HepG2 (cell line): ENCODE data around the gene ISG20. TPM values are rescaled to one million over a fixed set of nuclear protein-coding genes. Genes with fewer than 3 reads are reported as not detected.

Experiments
- ATAC-seq: fragments of 200-7000 bp; cut with Tn5 transposase; 3 replicates; pipeline ENCODE4 v1.9.1; 2020; ENCODE audit warnings: mild to moderate bottlenecking, moderate library complexity
- BruUV-seq: library from RNA; stranded (reverse); fragments of 400-500 nt; replicated peaks from 2 replicates; lab custom pipeline; 2021; lab: Mats Ljungman, UMichigan
- CTCF ChIA-PET: fragments of 300-600 bp; formaldehyde crosslinking; extraction: SDS; loops from one replicate; lab custom pipeline; 2021; ENCODE audit warnings: low total read pairs, inconsistent platforms, low intra/inter-chr PET ratio; lab: Yijun Ruan, JAX
- POLR2A ChIA-PET: fragments of 350-600 bp; sonication (Branson Sonifier 250); formaldehyde crosslinking; loops from one replicate; lab custom pipeline; 2020; ENCODE audit warnings: antibody characterized with exemption, inconsistent platforms; lab: Yijun Ruan, JAX
- DNase-seq: peaks from one replicate; pipeline ENCODE4 v3.0.0-alpha.2; 2015; ENCODE audit warnings: low spot score
- FAIRE-seq: peaks from 3 replicates; lab custom pipeline; 2011; peaks lifted over from hg19 to GRCh38; lab: Jason Lieb, UNC
- H2AFZ ChIP-seq: one replicate; pipeline ENCODE4 v1.6.1; 2011; ENCODE audit warnings: low read length, inconsistent platforms
- H3K27ac ChIP-seq: fragments of 300-600 bp; 3 replicates; pipeline ENCODE4 v1.8.0; 2011; ENCODE audit warnings: mixed run types, mild to moderate bottlenecking, mixed read lengths, low read length, inconsistent platforms; ENCODE audit not compliant: insufficient read depth; ENCODE audit errors: extremely low read length
- H3K27me3 ChIP-seq, 2 experiments: fragments of 200-600 bp in 1 of 2; 2 replicates in 1 of 2; 3 replicates in 1 of 2; pipeline versions ENCODE4 v1.6.0 to v1.8.0; 2011; ENCODE audit warnings: low read length in 2 of 2, mild to moderate bottlenecking in 2 of 2, moderate library complexity in 2 of 2, inconsistent platforms in 1 of 2; ENCODE audit not compliant: insufficient read depth in 2 of 2, control insufficient read depth in 1 of 2
- H3K36me3 ChIP-seq, 2 experiments: fragments of 200-600 bp in 1 of 2; replicated peaks in 1 of 2; 2 replicates in 1 of 2; 3 replicates in 1 of 2; pipeline versions ENCODE4 v1.5.1 to v1.8.0; 2011; ENCODE audit warnings: low read length in 2 of 2, inconsistent platforms in 1 of 2; ENCODE audit not compliant: insufficient read depth in 2 of 2, control insufficient read depth in 1 of 2
- H3K4me1 ChIP-seq: 2 replicates; pipeline ENCODE4 v1.5.1; 2012; ENCODE audit warnings: low read length, inconsistent platforms; ENCODE audit not compliant: insufficient read depth
- H3K4me2 ChIP-seq: 2 replicates; pipeline ENCODE4 v1.6.0; 2011; ENCODE audit warnings: low read depth, low read length, inconsistent platforms
- H3K4me3 ChIP-seq, 3 experiments: fragments of 200-600 bp in 1 of 3; sonication (generic), shearing (Covaris generic) in 1 of 3; replicated peaks in 1 of 3; 2 replicates each; pipeline ENCODE4 v1.5.1; 2011 to 2016; ENCODE audit warnings: low read length in 3 of 3, inconsistent platforms in 2 of 3, low read depth in 2 of 3, mild to moderate bottlenecking in 2 of 3, control low read depth in 1 of 3, mixed read lengths in 1 of 3; ENCODE audit not compliant: insufficient read depth in 1 of 3
- H3K79me2 ChIP-seq: one replicate; pipeline ENCODE4 v1.6.1; 2011; ENCODE audit warnings: low read length, inconsistent platforms; ENCODE audit not compliant: insufficient read depth
- H3K9ac ChIP-seq: 2 replicates; pipeline ENCODE4 v1.6.0; 2011; ENCODE audit warnings: mild to moderate bottlenecking, low read depth, low read length, inconsistent platforms; ENCODE audit not compliant: insufficient read depth
- H3K9me3 ChIP-seq: 2 replicates; pipeline ENCODE4 v1.5.1; 2012; ENCODE audit warnings: mild to moderate bottlenecking, low read length
- H4K20me1 ChIP-seq: 2 replicates; pipeline ENCODE4 v1.6.0; 2011; ENCODE audit warnings: inconsistent platforms, mild to moderate bottlenecking, low read length, moderate library complexity; ENCODE audit not compliant: insufficient read depth
- ATF6 ChIP-seq: sonication (generic); formaldehyde crosslinking; conservative IDR thresholded peaks from 2 replicates; pipeline ENCODE4 v1.4.0; 2020; ENCODE audit warnings: missing genetic modification reagents
- BCL6 ChIP-seq: IDR thresholded peaks from 2 replicates; pipeline ENCODE4 v1.6.1; 2016; ENCODE audit warnings: missing genetic modification reagents, missing compliant biosample characterization
- FOXA3 ChIP-seq: IDR thresholded peaks from 2 replicates; pipeline ENCODE4 v1.6.1; 2016; ENCODE audit warnings: missing genetic modification reagents, missing compliant biosample characterization
- FOXM1 ChIP-seq: sonication (generic); formaldehyde crosslinking; IDR thresholded peaks from 2 replicates; pipeline ENCODE4 v1.5.0; 2020; ENCODE audit warnings: missing genetic modification reagents
- GABPB1 ChIP-seq: IDR thresholded peaks from 2 replicates; pipeline ENCODE4 v1.6.1; 2016; ENCODE audit warnings: mild to moderate bottlenecking, missing genetic modification reagents, moderate library complexity, missing compliant biosample characterization
- JARID2 ChIP-seq: sonication (generic); formaldehyde crosslinking; IDR thresholded peaks from 2 replicates; pipeline ENCODE4 v1.8.1; 2023; ENCODE audit warnings: missing genetic modification reagents, inconsistent platforms; ENCODE audit not compliant: insufficient replicate concordance
- JDP2 ChIP-seq: sonication (generic); formaldehyde crosslinking; IDR thresholded peaks from 2 replicates; pipeline ENCODE4 v1.8.1; 2022; ENCODE audit warnings: missing genetic modification reagents, borderline replicate concordance
- MAFF ChIP-seq: IDR thresholded peaks from 2 replicates; pipeline ENCODE4 v1.6.1; 2011; ENCODE audit warnings: low read depth, low read length, improper control_type of control experiment
- PBX2 ChIP-seq: IDR thresholded peaks from 2 replicates; pipeline ENCODE4 v1.6.1; 2016; ENCODE audit warnings: control low read depth
- TP53 ChIP-seq: sonication (generic); formaldehyde crosslinking; conservative IDR thresholded peaks from 2 replicates; pipeline ENCODE4 v1.4.0; 2020; ENCODE audit warnings: missing genetic modification reagents
- USF2 ChIP-seq, 2 experiments: sonication (generic) in 1 of 2; formaldehyde crosslinking in 1 of 2; IDR thresholded peaks; 2 replicates each; pipeline versions ENCODE4 v1.5.1 to v1.6.1; 2011 to 2020; ENCODE audit warnings: borderline replicate concordance in 1 of 2, low read depth in 1 of 2, low read length in 1 of 2, mild to moderate bottlenecking in 1 of 2, missing genetic modification reagents in 1 of 2, moderate library complexity in 1 of 2
- XRCC5 ChIP-seq: fragments of 200-400 bp; formaldehyde crosslinking; optimal IDR thresholded peaks from 2 replicates; pipeline ENCODE3; 2017; ENCODE audit warnings: mild to moderate bottlenecking, low read length
- ZKSCAN8 ChIP-seq: IDR thresholded peaks from 2 replicates; pipeline ENCODE4 v1.6.1; 2016; ENCODE audit warnings: borderline replicate concordance, missing genetic modification reagents, missing compliant biosample characterization
- ZNF207 ChIP-seq: fragments of 450-650 bp; IDR thresholded peaks from 2 replicates; pipeline ENCODE4 v1.6.1; 2016; ENCODE audit warnings: antibody characterized with exemption, borderline replicate concordance
- ZNF558 ChIP-seq: sonication (generic); formaldehyde crosslinking; IDR thresholded peaks from 2 replicates; pipeline ENCODE4 v1.9.0; 2022; ENCODE audit warnings: mild to moderate bottlenecking, missing genetic modification reagents, borderline replicate concordance
- ZNF574 ChIP-seq: sonication (generic); formaldehyde crosslinking; IDR thresholded peaks from 2 replicates; pipeline ENCODE4 v1.4.0; 2020; ENCODE audit warnings: missing genetic modification reagents
- WGBS: methylation state at CpG from one replicate; pipeline ENCODE4 v1.1.6; 2017; ENCODE audit warnings: low lambda C conversion rate; 5-methylcytosine and 5-hydroxymethylcytosine counted together
- in situ Hi-C: cut with HindIII; loops from 2 replicates; pipeline ENCODE4 v1.10.0; 2017; ENCODE audit warnings: low pct_unique_long_range_greater_than_20kb; ENCODE audit not compliant: extremely low pct_ligation_motif_present
- intact Hi-C: fragments of 100-400 bp; cut with micrococcal nuclease; formaldehyde crosslinking; loops from one replicate; pipeline ENCODE4 v1.10.0; 2022; ENCODE audit not compliant: unreplicated experiment
- polyA plus RNA-seq, 8 experiments: library from polyadenylated mRNA; depleted of rRNA in 3 of 8; stranded (reverse) in 7 of 8; unstranded in 1 of 8; fragments of >200 nt; fragmentation: Illumina TruSeq in 4 of 8; extraction: Trizol in 4 of 8; gene quantifications; 2 replicates each; pipeline versions ENCODE4 v1.2.1 to v1.2.3, GENCODE V29; 2011 to 2016; ENCODE audit warnings: low read depth in 4 of 8, missing spikeins in 1 of 8, mixed read lengths in 1 of 8; ENCODE audit not compliant: insufficient read depth in 1 of 8
- total RNA-seq, 5 experiments: library from RNA; depleted of rRNA; stranded (reverse); fragments of >200 nt; fragmentation: Illumina TruSeq; extraction: Trizol; gene quantifications; 2 replicates each; pipeline ENCODE4 v1.2.3, GENCODE V29; 2016; ENCODE audit warnings: low read depth in 1 of 5

Gene ISG20
- total and polyA plus RNA-seq, 2 of the 13 experiments (the other 11 are each of a cell fraction or from before 2014, with no cell fraction given), result 6.3 to 31.5 TPM

GRCh38 chr15:88697276-88697675 is 58.5 kb downstream of the ISG20 start:
- WGBS, result under 1% methylated on average over 8 of the region's 9 CpGs
- H3K9me3 ChIP-seq, result no peaks in the 10 kb centered on the region
- in situ Hi-C loops (loop anchor here (5.0 kb wide), 1 partner anchor 35 kb away; no protein-coding TSS in a partner anchor), intact Hi-C loops (no loop called here)
- no peak for DNase-seq
- BruUV-seq, result no TSS peak
- H4K20me1 ChIP-seq, result no peaks in the 10 kb centered on the region
- no peak overlapping the region for H3K27ac ChIP-seq
- FAIRE-seq, result no peak
- peaks cover 0 to 39% of the 10 kb centered on the region in 2 experiments; a peak in 3 of 5 replicates for H3K27me3 ChIP-seq
- H3K36me3 ChIP-seq, result no peaks in the 10 kb centered on the region
- POLR2A ChIA-PET, result no interaction called here
- H3K4me3 ChIP-seq, result no peak overlapping the region
- H2AFZ ChIP-seq, result no peak overlapping the region
- H3K4me2 ChIP-seq, result no peak overlapping the region
- ATAC-seq, result no peak
- no peak overlapping the region for H3K9ac ChIP-seq
- no peaks in the 10 kb centered on the region for H3K79me2 ChIP-seq
- no peaks in the 10 kb centered on the region for H3K4me1 ChIP-seq
- CTCF ChIA-PET, result no interaction called here
- TF ChIP-seq ZNF574 (CRISPR knock-in tag) (no peak), TP53 (CRISPR knock-in tag) (no peak), ATF6 (no peak), FOXM1 (CRISPR knock-in tag) (no peak), BCL6 (CRISPR knock-in tag) (no peak), USF2 (IDR thresholded peaks at IDR 0.05; ENCODE audit: low read depth, low read length) (no peak), USF2 (CRISPR knock-in tag; IDR thresholded peaks at IDR 0.05; ENCODE audit: borderline replicate concordance) (no peak), JARID2 (CRISPR knock-in tag) (no peak), MAFF (no peak), ZKSCAN8 (no peak), ZNF558 (CRISPR knock-in tag) (no peak), JDP2 (CRISPR knock-in tag) (no peak), GABPB1 (no peak), ZNF207 (no peak), PBX2 (CRISPR knock-in tag) (no peak), FOXA3 (CRISPR knock-in tag) (no peak), XRCC5 (no peak)
